Fibroblast of mammary gland (primary cell): Measurements from ENCODE around the gene OR5AC2.
A peak's percentile ranks its signal among the peaks of the same experiment; 100 is the strongest.

Experiments used
- DNase-seq: peaks from one replicate; pipeline ENCODE4 v3.0.0-alpha.2; 2010; ENCODE audit warnings: low read depth
- H3K4me3 ChIP-seq: 2 replicates; pipeline ENCODE4 v1.5.1; 2011; ENCODE audit warnings: low read depth, mild to moderate bottlenecking, low read length, moderate library complexity; ENCODE audit not compliant: control insufficient read depth
- TF ChIP-seq, protein P1 (sequence below): conservative IDR thresholded peaks from 2 replicates; pipeline ENCODE4 v1.5.1; 2011; ENCODE audit warnings: low read depth, low read length, inconsistent platforms; ENCODE audit not compliant: control insufficient read depth, insufficient read depth

Gene OR5AC2, protein sequence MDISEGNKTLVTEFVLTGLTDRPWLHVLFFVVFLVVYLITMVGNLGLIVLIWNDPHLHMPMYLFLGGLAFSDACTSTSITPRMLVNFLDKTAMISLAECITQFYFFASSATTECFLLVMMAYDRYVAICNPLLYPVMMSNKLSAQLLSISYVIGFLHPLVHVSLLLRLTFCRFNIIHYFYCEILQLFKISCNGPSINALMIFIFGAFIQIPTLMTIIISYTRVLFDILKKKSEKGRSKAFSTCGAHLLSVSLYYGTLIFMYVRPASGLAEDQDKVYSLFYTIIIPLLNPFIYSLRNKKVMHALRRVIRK

DNA sequence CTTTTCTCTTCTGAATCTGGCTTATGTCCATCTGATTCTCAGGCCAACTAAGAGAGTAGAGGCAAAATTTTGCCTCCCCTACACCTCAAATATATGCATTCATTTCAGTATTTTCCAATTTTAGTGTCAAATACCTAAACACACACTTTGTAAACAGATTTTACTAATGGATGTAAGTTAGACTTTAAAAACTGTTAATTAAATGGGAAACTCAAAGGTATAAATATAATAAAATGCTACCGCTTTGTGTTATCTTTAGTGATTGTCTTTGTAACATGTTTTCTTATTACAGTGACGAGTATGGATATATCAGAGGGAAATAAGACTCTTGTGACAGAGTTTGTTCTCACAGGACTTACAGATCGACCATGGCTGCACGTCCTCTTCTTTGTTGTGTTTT, at the start of gene OR5AC2:
TSS of gene OR5AC2 (plus strand) at position 301 of the 400 bp plus-strand sequence. CDS start at position 301, 0 bp downstream.
- TF ChIP-seq, protein P1, sequence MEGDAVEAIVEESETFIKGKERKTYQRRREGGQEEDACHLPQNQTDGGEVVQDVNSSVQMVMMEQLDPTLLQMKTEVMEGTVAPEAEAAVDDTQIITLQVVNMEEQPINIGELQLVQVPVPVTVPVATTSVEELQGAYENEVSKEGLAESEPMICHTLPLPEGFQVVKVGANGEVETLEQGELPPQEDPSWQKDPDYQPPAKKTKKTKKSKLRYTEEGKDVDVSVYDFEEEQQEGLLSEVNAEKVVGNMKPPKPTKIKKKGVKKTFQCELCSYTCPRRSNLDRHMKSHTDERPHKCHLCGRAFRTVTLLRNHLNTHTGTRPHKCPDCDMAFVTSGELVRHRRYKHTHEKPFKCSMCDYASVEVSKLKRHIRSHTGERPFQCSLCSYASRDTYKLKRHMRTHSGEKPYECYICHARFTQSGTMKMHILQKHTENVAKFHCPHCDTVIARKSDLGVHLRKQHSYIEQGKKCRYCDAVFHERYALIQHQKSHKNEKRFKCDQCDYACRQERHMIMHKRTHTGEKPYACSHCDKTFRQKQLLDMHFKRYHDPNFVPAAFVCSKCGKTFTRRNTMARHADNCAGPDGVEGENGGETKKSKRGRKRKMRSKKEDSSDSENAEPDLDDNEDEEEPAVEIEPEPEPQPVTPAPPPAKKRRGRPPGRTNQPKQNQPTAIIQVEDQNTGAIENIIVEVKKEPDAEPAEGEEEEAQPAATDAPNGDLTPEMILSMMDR = no peak

DNA sequence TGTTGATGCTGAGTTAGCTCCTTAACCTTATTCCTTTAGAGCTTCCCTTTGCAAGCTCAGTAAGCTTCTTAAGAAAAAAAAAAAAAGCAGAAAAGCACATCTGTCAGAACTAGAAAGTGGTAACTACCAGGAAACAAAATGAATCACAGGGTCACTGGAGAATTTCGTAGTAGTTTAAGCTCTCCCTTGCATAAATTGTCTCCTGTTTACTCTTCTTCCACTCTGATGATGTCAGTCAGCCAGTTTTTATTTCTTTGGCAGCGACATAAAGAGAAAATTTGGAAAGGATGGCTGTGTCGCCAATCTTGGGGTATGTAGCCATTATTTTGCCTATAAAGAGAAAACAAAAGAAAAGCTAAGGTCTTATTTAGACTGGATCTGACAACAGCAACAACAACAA, 48.7 kb upstream of the OR5AC2 start:
- TF ChIP-seq, protein P1 = no peak
- DNase-seq = peak; percentile 75
- no peak overlapping the region for H3K4me3 ChIP-seq

More for the DNA sequence above, at the start of gene OR5AC2:
- H3K4me3 ChIP-seq = no peak within 1 kb of the TSS
- DNase-seq = no peak

DNA sequence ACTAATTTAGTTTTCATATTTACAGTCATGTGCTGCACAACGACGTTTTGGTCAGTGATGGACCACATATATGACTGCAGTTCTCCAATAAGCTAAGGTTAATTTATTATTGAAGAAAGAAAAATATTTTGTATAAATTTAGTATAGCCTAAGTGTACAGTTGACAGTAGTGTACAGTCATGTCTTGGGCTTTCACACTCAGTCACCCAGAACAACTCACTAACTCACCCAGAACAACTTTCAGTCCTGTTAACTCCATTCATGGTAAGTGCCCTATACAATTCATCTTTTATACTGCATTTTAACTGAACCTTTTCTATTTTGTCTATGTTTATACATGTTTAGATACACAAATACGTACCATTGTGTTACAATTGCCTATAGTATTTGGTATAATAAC, 48.1 kb upstream of the OR5AC2 start:
- no peak overlapping the region for H3K4me3 ChIP-seq
- DNase-seq = no peak
- TF ChIP-seq, protein P1 = no peak

DNA sequence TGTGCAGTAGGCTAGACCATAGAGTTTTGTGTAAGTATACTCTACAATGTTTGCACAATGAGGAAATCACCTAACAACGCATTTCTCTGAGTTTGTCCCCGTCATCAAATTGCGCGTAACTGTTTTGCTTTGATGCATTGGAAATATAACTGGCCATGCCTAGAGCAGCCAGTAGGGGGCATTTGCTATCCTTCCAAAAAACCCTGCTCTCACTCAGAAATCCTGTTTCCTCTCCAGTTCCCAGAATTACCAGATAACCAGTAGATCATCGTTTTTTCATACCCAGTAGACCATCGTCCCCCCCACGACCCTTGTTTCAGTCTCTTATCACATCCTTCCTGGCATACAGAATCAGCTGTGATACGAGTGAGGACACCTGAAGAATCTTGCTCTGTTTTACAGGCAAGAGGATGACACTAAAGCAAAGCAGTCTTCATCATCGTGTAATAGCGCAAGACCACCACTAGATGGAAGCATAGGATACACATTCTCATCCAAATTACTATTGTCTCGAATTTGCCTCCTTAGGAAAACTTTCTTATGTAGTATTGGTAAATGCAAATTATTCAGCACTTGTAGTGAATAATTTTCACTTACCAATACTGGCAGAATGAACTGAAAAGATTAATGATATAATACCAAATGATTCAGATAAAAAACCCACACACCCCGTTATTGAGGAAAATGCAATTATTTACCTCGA, 47.5 kb upstream of the OR5AC2 start:
- TF ChIP-seq, protein P1 = peak; percentile 70
- peak; percentile 89 for DNase-seq
- H3K4me3 ChIP-seq = peak overlapping the region; percentile 51

DNA sequence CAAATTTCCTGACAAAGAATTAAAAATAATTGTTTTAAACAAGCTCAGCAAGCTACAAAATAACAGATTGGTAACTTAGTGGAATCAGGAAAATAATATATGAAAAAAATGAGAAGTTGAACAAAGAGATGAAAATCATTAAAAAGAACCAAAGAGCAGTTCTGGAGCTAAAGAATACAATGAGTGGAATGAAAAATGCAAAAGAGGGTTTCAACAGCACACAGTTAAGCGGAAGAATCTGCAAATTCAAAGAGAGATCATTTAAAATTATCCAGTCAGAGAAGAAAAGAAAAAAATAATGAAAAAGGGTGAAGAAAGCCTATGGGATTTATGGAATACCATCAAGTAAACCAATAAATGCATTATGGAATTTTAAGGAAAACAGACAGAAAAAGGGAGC, 45.6 kb upstream of the OR5AC2 start:
- TF ChIP-seq, protein P1 = no peak
- no peak for DNase-seq
- no peak overlapping the region for H3K4me3 ChIP-seq

DNA sequence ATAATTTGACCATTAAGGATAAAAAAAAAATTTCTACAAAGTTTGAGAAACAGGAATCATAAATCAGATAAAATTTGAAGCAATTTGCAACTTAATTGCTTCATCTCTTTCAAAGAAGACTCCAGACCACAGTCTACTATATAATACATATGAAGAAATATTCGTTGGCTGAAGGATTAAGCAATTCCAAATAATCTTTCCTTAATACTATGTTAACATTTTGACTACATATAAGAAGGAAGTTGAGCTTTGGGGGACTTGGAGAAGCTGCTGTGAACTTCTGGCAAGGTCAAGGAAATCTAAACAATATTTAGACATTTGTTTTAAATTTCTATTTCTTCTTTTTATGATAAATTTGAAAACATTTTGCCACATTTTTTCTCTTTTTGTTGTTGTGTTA, 38.4 kb upstream of the OR5AC2 start:
- TF ChIP-seq, protein P1 = no peak
- no peak for DNase-seq
- no peak overlapping the region for H3K4me3 ChIP-seq
